LNCaP clone FGC (cell line): ENCODE measurements around the gene NPAS3.

Experiments
- DNase-seq: peaks from one replicate; pipeline ENCODE4 v3.0.0-alpha.2; 2011; ENCODE audit warnings: low read depth
- H3K4me3 ChIP-seq: 2 replicates; pipeline ENCODE4 v1.5.1; 2011; ENCODE audit warnings: mild to moderate bottlenecking, low read depth, low read length, control low read depth
- CTCF ChIP-seq: IDR thresholded peaks from 2 replicates; pipeline ENCODE4 v1.5.1; 2012; ENCODE audit warnings: mild to moderate bottlenecking; ENCODE audit not compliant: control insufficient read depth, insufficient read depth; ENCODE audit errors: extremely low read depth

NPAS3 gene

GRCh38 chr14:33010495-33010894 lies 71.8 kb downstream of the NPAS3 start:
- no peak for TF ChIP-seq CTCF
- DNase-seq, result no peak
- H3K4me3 ChIP-seq, result no peak overlapping the region

- TF ChIP-seq CTCF, result no peak
- DNase-seq, result no peak
- no peak overlapping the region for H3K4me3 ChIP-seq
Measured at GRCh38 chr14:33014710-33015109, 76.0 kb downstream of the NPAS3 start.

- no peak overlapping the region for H3K4me3 ChIP-seq
- no peak for TF ChIP-seq CTCF
- no peak for DNase-seq
Measured at GRCh38 chr14:33016613-33017012, 77.9 kb downstream of the NPAS3 start.

- no peak for DNase-seq
- no peak overlapping the region for H3K4me3 ChIP-seq
- TF ChIP-seq CTCF, result no peak
Measured at GRCh38 chr14:33017016-33017415, 78.3 kb downstream of the NPAS3 start.

GRCh38 chr14:33019346-33019745 lies 80.7 kb downstream of the NPAS3 start:
- DNase-seq, result no peak
- H3K4me3 ChIP-seq, result no peak overlapping the region
- TF ChIP-seq CTCF, result no peak

GRCh38 chr14:33026850-33027430 lies 88.3 kb downstream of the NPAS3 start:
- TF ChIP-seq CTCF, result no peak
- H3K4me3 ChIP-seq, result no peak overlapping the region
- DNase-seq, result no peak

- H3K4me3 ChIP-seq, result no peak overlapping the region
- TF ChIP-seq CTCF, result no peak
- DNase-seq, result no peak
Measured at GRCh38 chr14:33029511-33029910, 90.8 kb downstream of the NPAS3 start.
